Tibial nerve (tissue), 4 donors: ENCODE measurements around the gene KIRREL3. TPM values are rescaled to one million over a fixed set of nuclear protein-coding genes. Genes with fewer than 3 reads are reported as not detected.

Experiments
- DNase-seq, 2 donors: peaks; one replicate each; pipeline ENCODE4 v3.0.0-alpha.2; 2019; ENCODE audit warnings: low spot score in 2 of 2
- H3K27ac ChIP-seq, 4 donors: fragments of 200-600 bp; sonication (generic) in 3 of 4; one replicate each; pipeline ENCODE4 v1.5.1; 2017 to 2019; ENCODE audit warnings: mild to moderate bottlenecking in 1 of 4
- H3K27me3 ChIP-seq, 2 donors: fragments of 200-600 bp; sonication (generic) in 1 of 2; one replicate each; pipeline versions ENCODE4 v1.5.1 to v1.6.0; 2017 to 2019
- H3K36me3 ChIP-seq, 3 donors: fragments of 200-600 bp; sonication (generic); one replicate each; pipeline ENCODE4 v1.5.1; 2018 to 2019
- H3K4me1 ChIP-seq, 4 donors: fragments of 200-600 bp; sonication (generic) in 3 of 4; one replicate each; pipeline ENCODE4 v1.5.1; 2017 to 2019
- H3K4me3 ChIP-seq, 4 donors: fragments of 200-600 bp; sonication (generic) in 3 of 4; one replicate each; pipeline ENCODE4 v1.5.1; 2017 to 2019; ENCODE audit warnings: mild to moderate bottlenecking in 1 of 4, moderate library complexity in 1 of 4
- H3K9me3 ChIP-seq, 4 donors: fragments of 200-600 bp; sonication (generic) in 3 of 4; one replicate each; pipeline ENCODE4 v1.5.1; 2017 to 2019
- EP300 ChIP-seq, 2 donors: sonication (generic); formaldehyde crosslinking; IDR thresholded peaks; one replicate each; pipeline ENCODE4 v1.6.1; 2017; ENCODE audit warnings: antibody characterized with exemption in 2 of 2, mild to moderate bottlenecking in 1 of 2
- POLR2A ChIP-seq, 2 donors: fragments of 450-650 bp; IDR thresholded peaks; one replicate each; pipeline ENCODE4 v1.6.1; 2017; ENCODE audit warnings: antibody characterized with exemption in 2 of 2, mild to moderate bottlenecking in 2 of 2, moderate library complexity in 2 of 2
- WGBS, 2 donors: methylation state at CpG; one replicate each; pipeline ENCODE4 v1.1.5; 2018; 5-methylcytosine and 5-hydroxymethylcytosine counted together
- total RNA-seq, 4 donors: library from RNA; depleted of rRNA; stranded (reverse); fragments of >200 nt; gene quantifications; one replicate each; pipeline ENCODE4 v1.1.0, GENCODE V29; 2016
- TF ChIP-seq, protein P1 (sequence below), 5 experiments: fragments of 200-600 bp in 3 of 5; fragments of 450-650 bp in 2 of 5; sonication (generic) in 3 of 5; IDR thresholded peaks; one replicate each; pipeline ENCODE4 v1.5.1; 2016 to 2019; ENCODE audit warnings: antibody characterized with exemption in 5 of 5, mild to moderate bottlenecking in 3 of 5, moderate library complexity in 2 of 5

Gene KIRREL3
- total RNA-seq, 4 donors from 2014 or later, result not detected

- H3K4me1 ChIP-seq, result no peaks in the 10 kb centered on the region
- no peaks in the 10 kb centered on the region for H3K27me3 ChIP-seq
- 86 to 96% methylated on average over 2 of the region's 2 CpGs for WGBS, 2 donors
- H3K9me3 ChIP-seq, result no peaks in the 10 kb centered on the region
- H3K4me3 ChIP-seq, result no peak overlapping the region
- TF ChIP-seq, protein P1, sequence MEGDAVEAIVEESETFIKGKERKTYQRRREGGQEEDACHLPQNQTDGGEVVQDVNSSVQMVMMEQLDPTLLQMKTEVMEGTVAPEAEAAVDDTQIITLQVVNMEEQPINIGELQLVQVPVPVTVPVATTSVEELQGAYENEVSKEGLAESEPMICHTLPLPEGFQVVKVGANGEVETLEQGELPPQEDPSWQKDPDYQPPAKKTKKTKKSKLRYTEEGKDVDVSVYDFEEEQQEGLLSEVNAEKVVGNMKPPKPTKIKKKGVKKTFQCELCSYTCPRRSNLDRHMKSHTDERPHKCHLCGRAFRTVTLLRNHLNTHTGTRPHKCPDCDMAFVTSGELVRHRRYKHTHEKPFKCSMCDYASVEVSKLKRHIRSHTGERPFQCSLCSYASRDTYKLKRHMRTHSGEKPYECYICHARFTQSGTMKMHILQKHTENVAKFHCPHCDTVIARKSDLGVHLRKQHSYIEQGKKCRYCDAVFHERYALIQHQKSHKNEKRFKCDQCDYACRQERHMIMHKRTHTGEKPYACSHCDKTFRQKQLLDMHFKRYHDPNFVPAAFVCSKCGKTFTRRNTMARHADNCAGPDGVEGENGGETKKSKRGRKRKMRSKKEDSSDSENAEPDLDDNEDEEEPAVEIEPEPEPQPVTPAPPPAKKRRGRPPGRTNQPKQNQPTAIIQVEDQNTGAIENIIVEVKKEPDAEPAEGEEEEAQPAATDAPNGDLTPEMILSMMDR (IDR thresholded peaks at IDR 0.05), result no peak
- TF ChIP-seq POLR2A (IDR thresholded peaks at IDR 0.05) (no peak), EP300 (IDR thresholded peaks at IDR 0.05) (no peak)
- H3K36me3 ChIP-seq, result no peaks in the 10 kb centered on the region
- no peak for DNase-seq
- H3K27ac ChIP-seq, result no peak overlapping the region
Observed at GRCh38 chr11:126756855-126757254, 243.7 kb downstream of the KIRREL3 start.

GRCh38 chr11:126756421-126756820 lies 244.1 kb downstream of the KIRREL3 start:
- WGBS, 2 donors, result 86 to 97% methylated on average over 2 of the region's 2 CpGs
- no peaks in the 10 kb centered on the region for H3K4me1 ChIP-seq
- TF ChIP-seq, protein P1 (IDR thresholded peaks at IDR 0.05), result no peak
- TF ChIP-seq POLR2A (IDR thresholded peaks at IDR 0.05), result no peak
- no peak for TF ChIP-seq EP300 (IDR thresholded peaks at IDR 0.05)

DNA sequence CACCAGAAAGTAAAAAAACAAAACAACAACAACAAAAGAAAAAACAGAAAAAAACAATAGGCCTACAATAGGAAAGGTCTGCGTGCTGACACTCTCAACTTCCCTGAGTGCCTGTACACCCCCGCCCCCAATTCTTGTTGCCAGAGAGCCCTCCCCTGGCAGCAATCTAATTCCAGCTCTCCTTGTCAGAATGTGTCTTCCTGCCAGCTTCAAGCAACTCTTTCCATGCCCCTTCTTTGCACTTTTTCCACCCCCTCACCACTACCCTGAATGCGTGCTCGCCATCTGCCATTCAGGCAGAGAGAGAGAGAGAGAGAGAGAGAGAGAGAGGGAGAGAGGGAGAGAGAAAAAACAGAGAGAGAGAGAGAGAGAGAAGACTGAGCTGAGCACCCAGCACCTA lies 245.0 kb downstream of the KIRREL3 start:
- Histone ChIP-seq H3K27me3 (no peaks in the 10 kb centered on the region), H3K4me3 (no peak overlapping the region), H3K36me3 (no peaks in the 10 kb centered on the region), H3K9me3 (no peaks in the 10 kb centered on the region), H3K27ac (no peak overlapping the region), H3K4me1 (no peaks in the 10 kb centered on the region)
- 64 to 67% methylated on average over 4 of the region's 4 CpGs for WGBS, 2 donors
- DNase-seq, result no peak
- TF ChIP-seq EP300 (IDR thresholded peaks at IDR 0.05) (no peak), POLR2A (IDR thresholded peaks at IDR 0.05) (no peak)
- TF ChIP-seq, protein P1 (IDR thresholded peaks at IDR 0.05), result no peak

More at GRCh38 chr11:126756421-126756820, 244.1 kb downstream of the KIRREL3 start:
- H3K27me3 ChIP-seq, result no peaks in the 10 kb centered on the region
- H3K9me3 ChIP-seq, result no peaks in the 10 kb centered on the region
- DNase-seq, result no peak
- no peaks in the 10 kb centered on the region for H3K36me3 ChIP-seq
- no peak overlapping the region for H3K27ac ChIP-seq
- H3K4me3 ChIP-seq, result no peak overlapping the region

- no peak for DNase-seq
- Histone ChIP-seq H3K4me3 (no peak overlapping the region), H3K27me3 (no peaks in the 10 kb centered on the region), H3K9me3 (no peaks in the 10 kb centered on the region), H3K36me3 (no peaks in the 10 kb centered on the region), H3K27ac (no peak overlapping the region), H3K4me1 (no peaks in the 10 kb centered on the region)
- TF ChIP-seq EP300 (IDR thresholded peaks at IDR 0.05) (no peak), POLR2A (IDR thresholded peaks at IDR 0.05) (no peak)
- TF ChIP-seq, protein P1 (IDR thresholded peaks at IDR 0.05), result no peak
- 88 to 89% methylated on average over 7 of the region's 7 CpGs for WGBS, 2 donors
Observed at GRCh38 chr11:126754591-126755426, 245.8 kb downstream of the KIRREL3 start.

DNA sequence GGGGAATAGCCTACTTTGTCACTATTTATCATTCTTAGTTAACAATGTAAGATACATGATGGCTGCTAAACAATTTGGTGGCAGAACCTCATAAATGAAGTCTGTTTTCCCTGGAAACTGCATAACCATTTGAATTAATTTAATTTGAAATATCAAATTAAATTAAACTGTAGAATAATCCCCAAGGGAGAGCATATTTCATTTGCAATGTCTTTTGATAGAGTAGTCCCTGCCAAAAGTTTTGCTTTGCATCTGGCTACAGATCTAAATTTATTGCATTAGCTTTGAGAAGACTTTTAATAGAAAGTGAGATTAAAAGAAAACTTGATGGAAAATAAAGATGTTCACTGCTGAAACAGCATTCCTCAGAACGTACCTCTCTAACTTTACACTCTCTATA lies 246.6 kb downstream of the KIRREL3 start:
- Histone ChIP-seq H3K27me3 (no peaks in the 10 kb centered on the region), H3K4me1 (no peaks in the 10 kb centered on the region), H3K27ac (no peak overlapping the region), H3K4me3 (no peak overlapping the region), H3K36me3 (no peaks in the 10 kb centered on the region), H3K9me3 (no peaks in the 10 kb centered on the region)
- WGBS, 2 donors, result 78 to 90% methylated on average over 1 of the region's 1 CpG
- DNase-seq, result no peak
- TF ChIP-seq EP300 (IDR thresholded peaks at IDR 0.05), result no peak
- TF ChIP-seq, protein P1 (IDR thresholded peaks at IDR 0.05), result no peak
- TF ChIP-seq POLR2A (IDR thresholded peaks at IDR 0.05), result no peak
